Right lobe of liver (tissue), 4 donors: ENCODE measurements around the gene SLC16A4.

ENCODE experiments used
- POLR2A ChIP-seq: fragments of 450-650 bp; IDR thresholded peaks from one replicate; pipeline ENCODE4 v1.6.1; 2017; ENCODE audit warnings: antibody characterized with exemption, mild to moderate bottlenecking
- TF ChIP-seq, protein P1 (sequence below), 4 donors: fragments of 200-600 bp in 3 of 4; fragments of 450-650 bp in 1 of 4; IDR thresholded peaks; one replicate each; pipeline versions ENCODE4 v1.5.1 to v1.8.0; 2016 to 2022; ENCODE audit warnings: antibody characterized with exemption in 4 of 4, mild to moderate bottlenecking in 2 of 4
- donor health status: DM: no; HTN: no; CAD: no.
- donor health status: DM: no; HTN: no; CAD: no.
- donor health status: DM: no; HTN: yes; CAD: no.

DNA sequence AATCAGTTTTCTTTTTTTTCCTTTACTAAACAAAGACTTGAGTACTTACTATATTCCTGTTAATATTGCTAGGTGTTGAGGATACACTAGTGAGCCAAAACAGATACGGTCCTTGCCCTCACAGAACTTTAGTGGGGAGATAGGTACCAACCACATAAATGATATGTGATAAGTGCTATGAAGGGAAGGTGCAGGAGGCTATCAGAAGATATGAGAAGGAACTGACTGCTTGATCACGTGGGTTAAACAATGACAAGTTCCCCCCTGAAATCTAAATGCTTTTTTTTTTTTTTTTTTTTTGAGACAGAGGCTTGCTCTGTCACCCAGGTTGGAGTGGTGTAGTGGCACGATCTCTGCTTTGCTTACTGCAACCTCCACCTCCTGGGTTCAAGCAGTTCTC, 26.6 kb downstream of the SLC16A4 start:
- TF ChIP-seq, protein P1, sequence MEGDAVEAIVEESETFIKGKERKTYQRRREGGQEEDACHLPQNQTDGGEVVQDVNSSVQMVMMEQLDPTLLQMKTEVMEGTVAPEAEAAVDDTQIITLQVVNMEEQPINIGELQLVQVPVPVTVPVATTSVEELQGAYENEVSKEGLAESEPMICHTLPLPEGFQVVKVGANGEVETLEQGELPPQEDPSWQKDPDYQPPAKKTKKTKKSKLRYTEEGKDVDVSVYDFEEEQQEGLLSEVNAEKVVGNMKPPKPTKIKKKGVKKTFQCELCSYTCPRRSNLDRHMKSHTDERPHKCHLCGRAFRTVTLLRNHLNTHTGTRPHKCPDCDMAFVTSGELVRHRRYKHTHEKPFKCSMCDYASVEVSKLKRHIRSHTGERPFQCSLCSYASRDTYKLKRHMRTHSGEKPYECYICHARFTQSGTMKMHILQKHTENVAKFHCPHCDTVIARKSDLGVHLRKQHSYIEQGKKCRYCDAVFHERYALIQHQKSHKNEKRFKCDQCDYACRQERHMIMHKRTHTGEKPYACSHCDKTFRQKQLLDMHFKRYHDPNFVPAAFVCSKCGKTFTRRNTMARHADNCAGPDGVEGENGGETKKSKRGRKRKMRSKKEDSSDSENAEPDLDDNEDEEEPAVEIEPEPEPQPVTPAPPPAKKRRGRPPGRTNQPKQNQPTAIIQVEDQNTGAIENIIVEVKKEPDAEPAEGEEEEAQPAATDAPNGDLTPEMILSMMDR (IDR thresholded peaks at IDR 0.05), result no peak
- TF ChIP-seq POLR2A, result no peak
